GM18507 (cell line): ENCODE data around the gene RPRD1A.
"Not testable (repeated sequence)": the region's sequence is repeated elsewhere in the genome, so short reads cannot be mapped to it uniquely, and the experiment has no call there.

Experiments used
- DNase-seq: peaks from one replicate; pipeline ENCODE4 v3.0.0; 2011; ENCODE audit warnings: low read depth; ENCODE audit not compliant: insufficient read length; ENCODE audit errors: extremely low spot score
- FAIRE-seq: peaks from 2 replicates; lab custom pipeline; 2011; peaks lifted over from hg19 to GRCh38; lab: Jason Lieb, UNC

The RPRD1A gene

GRCh38 chr18:35982409-35983114 lies 84.8 kb downstream of the RPRD1A start:
- FAIRE-seq (no peak), DNase-seq (no peak)

GRCh38 chr18:35979112-35979511 lies 88.2 kb downstream of the RPRD1A start:
- FAIRE-seq, result no peak

GRCh38 chr18:35974181-35974580 lies 93.2 kb downstream of the RPRD1A start:
- no peak for DNase-seq
- no peak for FAIRE-seq

More at GRCh38 chr18:35979112-35979511, 88.2 kb downstream of the RPRD1A start:
- no peak for DNase-seq

- DNase-seq (no peak), FAIRE-seq (no peak)
Observed at GRCh38 chr18:35973650-35974049, 93.7 kb downstream of the RPRD1A start.

GRCh38 chr18:35972197-35973000 lies 95.0 kb downstream of the RPRD1A start, which contains the start of gene RMP24:
RMP24 (plus strand) TSS chr18:35972679.
- FAIRE-seq, result peak; percentile 95
- DNase-seq, result peak; percentile 87

GRCh38 chr18:35971661-35972196 lies 95.6 kb downstream of the RPRD1A start:
- no peak for DNase-seq
- FAIRE-seq, result peak; percentile 36

- FAIRE-seq (no peak), DNase-seq (no peak)
Observed at GRCh38 chr18:35969676-35970075, 97.7 kb downstream of the RPRD1A start.

GRCh38 chr18:35968278-35968880 lies 99.0 kb downstream of the RPRD1A start:
- no peak for FAIRE-seq
- DNase-seq, result no peak

- FAIRE-seq, DNase-seq: not testable (repeated sequence)
Observed at GRCh38 chr18:35967866-35968265, 99.5 kb downstream of the RPRD1A start.

- no peak for FAIRE-seq
- no peak for DNase-seq
Observed at GRCh38 chr18:35964319-35964718, 103.0 kb downstream of the RPRD1A start.

- FAIRE-seq (no peak), DNase-seq (no peak)
Observed at GRCh38 chr18:35962320-35962719, 105.0 kb downstream of the RPRD1A start.

GRCh38 chr18:35956226-35956625 lies 111.1 kb downstream of the RPRD1A start:
- FAIRE-seq (no peak), DNase-seq (no peak)

GRCh38 chr18:35953688-35954087 lies 113.7 kb downstream of the RPRD1A start:
- no peak for DNase-seq
- no peak for FAIRE-seq

GRCh38 chr18:35950628-35950982 lies 116.8 kb downstream of the RPRD1A start:
- DNase-seq, result no peak
- no peak for FAIRE-seq

- peak; percentile 71 for FAIRE-seq
- DNase-seq, result peak; percentile 23
Observed at GRCh38 chr18:35949903-35950627, 117.3 kb downstream of the RPRD1A start.

- FAIRE-seq, result no peak
Observed at GRCh38 chr18:35949090-35949489, 118.3 kb downstream of the RPRD1A start.

GRCh38 chr18:35948080-35948479 lies 119.3 kb downstream of the RPRD1A start:
- no peak for FAIRE-seq
- no peak for DNase-seq

More at GRCh38 chr18:35949090-35949489, 118.3 kb downstream of the RPRD1A start:
- DNase-seq, result no peak

GRCh38 chr18:35942661-35943060 lies 124.7 kb downstream of the RPRD1A start:
- FAIRE-seq (no peak), DNase-seq (no peak)

- FAIRE-seq (no peak), DNase-seq (no peak)
Observed at GRCh38 chr18:35942133-35942532, 125.2 kb downstream of the RPRD1A start.
